Loucy (cell line): ENCODE measurements around the gene SLC44A4.

Source experiments
- EZH2phosphoT487 ChIP-seq: fragments of 200-600 bp; IDR thresholded peaks from 2 replicates; pipeline ENCODE4 v1.6.1; 2018; ENCODE audit warnings: antibody characterized with exemption, mild to moderate bottlenecking, moderate library complexity, borderline replicate concordance
- TF ChIP-seq, protein P1 (sequence below): fragments of 200-600 bp; sonication (generic); conservative IDR thresholded peaks from 2 replicates; pipeline ENCODE4 v1.5.1; 2014; ENCODE audit warnings: mild to moderate bottlenecking, antibody characterized with exemption, low read length

DNA sequence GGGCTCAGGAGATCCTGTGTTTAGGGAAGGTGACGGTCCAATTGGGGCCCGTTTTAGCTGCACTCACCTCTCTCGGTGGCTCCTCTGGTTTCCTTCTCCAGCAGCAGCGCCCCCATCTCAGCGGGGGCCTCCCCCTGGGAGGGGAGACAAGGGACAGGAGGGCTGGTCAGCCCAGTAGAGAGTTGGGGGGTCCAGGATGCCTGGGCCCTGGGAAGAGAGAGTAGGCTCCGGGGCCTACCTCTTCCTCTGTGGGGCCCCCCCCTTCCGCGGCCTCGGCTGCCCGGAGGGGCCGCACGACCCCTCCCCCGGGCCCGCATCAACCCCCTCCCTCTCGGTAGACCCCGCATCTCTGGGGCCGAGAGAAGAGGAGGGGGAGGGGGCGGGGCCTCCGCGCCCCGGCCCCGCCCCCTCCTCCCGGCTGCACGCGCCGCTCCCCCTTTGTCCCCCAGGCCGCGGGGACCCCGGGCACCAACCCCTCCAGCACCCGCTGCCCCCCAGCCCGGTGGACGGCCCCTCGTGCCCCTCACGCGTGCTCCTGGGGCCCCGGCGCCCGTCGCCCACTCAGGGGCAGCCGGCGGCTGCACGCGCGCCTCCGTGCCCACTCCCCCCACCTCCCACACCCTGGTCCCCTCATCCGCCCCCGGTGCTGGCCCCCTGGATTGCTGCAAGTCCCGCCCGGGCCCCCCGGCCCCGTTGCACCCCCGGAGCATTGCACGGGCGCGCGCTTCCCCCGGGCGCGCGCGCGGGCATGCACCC is 18.2 kb upstream of the SLC44A4 start:
- TF ChIP-seq, protein P1, sequence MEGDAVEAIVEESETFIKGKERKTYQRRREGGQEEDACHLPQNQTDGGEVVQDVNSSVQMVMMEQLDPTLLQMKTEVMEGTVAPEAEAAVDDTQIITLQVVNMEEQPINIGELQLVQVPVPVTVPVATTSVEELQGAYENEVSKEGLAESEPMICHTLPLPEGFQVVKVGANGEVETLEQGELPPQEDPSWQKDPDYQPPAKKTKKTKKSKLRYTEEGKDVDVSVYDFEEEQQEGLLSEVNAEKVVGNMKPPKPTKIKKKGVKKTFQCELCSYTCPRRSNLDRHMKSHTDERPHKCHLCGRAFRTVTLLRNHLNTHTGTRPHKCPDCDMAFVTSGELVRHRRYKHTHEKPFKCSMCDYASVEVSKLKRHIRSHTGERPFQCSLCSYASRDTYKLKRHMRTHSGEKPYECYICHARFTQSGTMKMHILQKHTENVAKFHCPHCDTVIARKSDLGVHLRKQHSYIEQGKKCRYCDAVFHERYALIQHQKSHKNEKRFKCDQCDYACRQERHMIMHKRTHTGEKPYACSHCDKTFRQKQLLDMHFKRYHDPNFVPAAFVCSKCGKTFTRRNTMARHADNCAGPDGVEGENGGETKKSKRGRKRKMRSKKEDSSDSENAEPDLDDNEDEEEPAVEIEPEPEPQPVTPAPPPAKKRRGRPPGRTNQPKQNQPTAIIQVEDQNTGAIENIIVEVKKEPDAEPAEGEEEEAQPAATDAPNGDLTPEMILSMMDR = no peak
- no peak for TF ChIP-seq EZH2phosphoT487
